Sigmoid colon (tissue), 4 donors: ENCODE data around the gene PRR18.

ENCODE experiments used
- EP300 ChIP-seq, 4 donors: sonication (generic); formaldehyde crosslinking; IDR thresholded peaks; one replicate each; pipeline ENCODE4 v1.6.1; 2017; ENCODE audit warnings: antibody characterized with exemption in 4 of 4
- POLR2A ChIP-seq, 2 donors: fragments of 450-650 bp; IDR thresholded peaks; one replicate each; pipeline ENCODE4 v1.6.1; 2016; ENCODE audit warnings: antibody characterized with exemption in 2 of 2, mild to moderate bottlenecking in 2 of 2, moderate library complexity in 2 of 2
- POLR2AphosphoS5 ChIP-seq, 4 donors: sonication (generic); formaldehyde crosslinking; IDR thresholded peaks; one replicate each; pipeline ENCODE4 v1.6.1; 2017; ENCODE audit warnings: antibody characterized with exemption in 4 of 4

DNA sequence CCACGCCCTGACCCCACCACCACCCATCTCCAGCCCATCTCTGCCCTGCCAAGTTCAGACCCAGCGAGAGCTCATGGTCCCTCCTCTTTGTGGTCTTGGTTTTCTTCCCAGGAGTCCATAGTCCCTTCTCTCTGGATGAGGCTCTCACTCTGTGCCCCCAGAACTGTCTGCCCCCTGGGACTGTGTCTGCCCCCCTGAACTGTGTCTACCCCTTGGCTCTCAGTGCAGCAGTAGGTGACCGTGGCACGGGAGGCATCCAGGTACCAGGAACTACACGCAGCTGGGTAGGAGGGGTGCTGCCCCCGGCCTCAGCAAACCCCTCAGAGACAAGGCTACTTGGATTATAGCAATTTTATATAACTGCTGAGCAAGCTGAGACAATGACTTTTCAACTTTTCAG, 23.6 kb downstream of the PRR18 start:
- TF ChIP-seq POLR2AphosphoS5 (IDR thresholded peaks at IDR 0.05) (no peak), POLR2A (IDR thresholded peaks at IDR 0.05) (no peak), EP300 (IDR thresholded peaks at IDR 0.05) (no peak)
